Spleen (tissue), 11 donors: ENCODE measurements around the gene MSX1. TPM values are rescaled to one million over a fixed set of nuclear protein-coding genes. Genes with fewer than 3 reads are reported as not detected.
A peak's percentile ranks its signal among the peaks of the same experiment; 100 is the strongest.

Source experiments
- DNase-seq: peaks from one replicate; pipeline ENCODE4 v3.0.0-alpha.2; 2020
- H3K27ac ChIP-seq, 8 donors: fragments of 200-600 bp; sonication (generic) in 7 of 8; 1 replicate in 4 of 8; 2 replicates in 4 of 8; pipeline versions ENCODE4 v1.5.0 to v1.8.0; 2016 to 2021; ENCODE audit warnings: inconsistent platforms in 4 of 8, mild to moderate bottlenecking in 4 of 8, moderate library complexity in 1 of 8
- H3K27me3 ChIP-seq, 7 donors: fragments of 200-600 bp; sonication (generic) in 6 of 7; replicated peaks in 1 of 7; 1 replicate in 4 of 7; 2 replicates in 3 of 7; pipeline versions ENCODE4 v1.5.0 to v1.8.0; 2016 to 2021; ENCODE audit warnings: inconsistent platforms in 3 of 7, mild to moderate bottlenecking in 1 of 7
- H3K36me3 ChIP-seq, 6 donors: fragments of 200-600 bp; sonication (generic) in 5 of 6; 1 replicate in 4 of 6; 2 replicates in 2 of 6; pipeline versions ENCODE4 v1.5.0 to v1.8.0; 2016 to 2021; ENCODE audit warnings: inconsistent platforms in 2 of 6
- H3K4me1 ChIP-seq, 6 donors: fragments of 200-600 bp; sonication (generic) in 5 of 6; 1 replicate in 3 of 6; 2 replicates in 3 of 6; pipeline versions ENCODE4 v1.5.0 to v1.8.0; 2016 to 2021; ENCODE audit warnings: inconsistent platforms in 3 of 6
- H3K4me3 ChIP-seq, 8 donors: fragments of 200-600 bp; sonication (generic) in 7 of 8; 1 replicate in 4 of 8; 2 replicates in 4 of 8; pipeline versions ENCODE4 v1.5.0 to v1.8.0; 2016 to 2021; ENCODE audit warnings: inconsistent platforms in 4 of 8, mild to moderate bottlenecking in 4 of 8, moderate library complexity in 2 of 8
- H3K9me3 ChIP-seq, 8 donors: fragments of 200-600 bp; sonication (generic) in 7 of 8; 1 replicate in 4 of 8; 2 replicates in 4 of 8; pipeline versions ENCODE4 v1.5.0 to v1.8.0; 2016 to 2021; ENCODE audit warnings: inconsistent platforms in 4 of 8
- POLR2A ChIP-seq, 3 donors: fragments of 450-650 bp; IDR thresholded peaks; one replicate each; pipeline ENCODE4 v1.5.1; 2017; ENCODE audit warnings: antibody characterized with exemption in 3 of 3, mild to moderate bottlenecking in 1 of 3
- POLR2AphosphoS5 ChIP-seq, 3 donors: sonication (generic); formaldehyde crosslinking; IDR thresholded peaks; one replicate each; pipeline ENCODE4 v1.5.1; 2017; ENCODE audit warnings: antibody characterized with exemption in 3 of 3
- WGBS, 5 donors: extraction: QIAGEN DNeasy Blood & Tissue Kit in 3 of 5; methylation state at CpG; one replicate each; pipeline versions ENCODE4 v1.1.5 to v1.1.7; 2013 to 2018; 5-methylcytosine and 5-hydroxymethylcytosine counted together
- intact Hi-C: fragments of 100-400 bp; cut with DNase I; formaldehyde crosslinking; loops from one replicate; pipeline ENCODE4 v1.15.0; 2023; ENCODE audit warnings: low total_unique reads
- polyA plus RNA-seq, 3 donors: library from polyadenylated mRNA; stranded (reverse); fragments of 200-250 nt; gene quantifications; one replicate each; pipeline ENCODE4 v1.2.1, GENCODE V29; 2013
- total RNA-seq, 7 donors: library from RNA; depleted of rRNA in 3 of 7; stranded (reverse); fragments of >200 nt in 3 of 7; fragmentation: NEBNext Ultra II Directional in 4 of 7; extraction: Animal tissue kit (Norgen Biotek cat#: 25700) in 4 of 7; gene quantifications; one replicate each; pipeline versions ENCODE4 v1.1.0 to v1.2.1, GENCODE V29; 2016 to 2021
- TF ChIP-seq, protein P1 (sequence below), 11 experiments: fragments of 200-600 bp in 7 of 11; fragments of 450-650 bp in 4 of 11; sonication (generic) in 4 of 11; IDR thresholded peaks in 8 of 11; conservative IDR thresholded peaks in 3 of 11; 1 replicate in 7 of 11; 2 replicates in 4 of 11; pipeline versions ENCODE4 v1.4.0 to v1.8.0; 2016 to 2021; ENCODE audit warnings: antibody characterized with exemption in 11 of 11, inconsistent platforms in 4 of 11, mild to moderate bottlenecking in 1 of 11
- donor health status: healthy with polysubstance abuse.
- donor health status: DM: no; HTN: no; CAD: no; lungs with moderate emphysema.
- donor health status: DM: no; HTN: no; CAD: no.
- donor health status: Bipolar disorder and iron deficiency.
- donor health status: healthy.
- donor health status: DM: no; HTN: no; CAD: no.
- donor health status: DM: yes; HTN: yes; CAD: no.

MSX1 gene
- total and polyA plus RNA-seq, 10 donors = 1.1 to 6.8 (median 4.4) TPM

DNA sequence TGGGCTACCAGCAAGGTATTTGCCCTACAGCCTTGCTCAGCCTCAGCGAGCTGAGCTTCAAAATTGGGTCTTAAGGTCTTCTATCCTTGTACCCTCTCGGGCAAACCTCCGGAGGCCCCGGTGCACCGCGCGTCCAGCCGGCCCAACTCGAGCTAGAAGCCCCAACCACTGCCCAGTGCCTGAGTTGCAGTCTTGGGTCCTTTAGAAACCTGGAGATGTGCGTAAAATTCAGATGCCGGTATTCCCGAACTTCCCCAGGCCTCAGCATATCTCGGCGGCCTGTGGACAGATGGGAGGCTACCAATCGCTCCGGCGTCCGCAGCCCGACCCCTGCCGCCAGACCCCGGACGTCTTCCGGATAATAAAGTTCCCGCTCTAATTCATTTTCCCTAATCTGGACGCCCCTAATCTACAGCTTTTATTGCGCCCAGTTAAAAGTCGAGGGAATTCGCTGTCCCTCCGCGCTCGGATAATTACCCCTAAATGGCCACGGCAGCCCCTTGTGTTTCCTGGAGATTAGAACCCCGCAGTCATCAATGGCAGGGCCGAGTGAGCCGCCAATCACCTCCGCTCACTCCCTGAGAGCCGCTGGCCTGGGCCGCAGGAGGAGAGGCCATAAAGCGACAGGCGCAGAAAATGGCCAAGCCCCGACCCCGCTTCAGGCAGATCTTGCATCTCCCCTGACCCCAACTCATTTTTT is 1.5 kb upstream of the MSX1 start:
- intact Hi-C loops = no loop called here
- Histone ChIP-seq H3K4me1 (peaks cover 3 to 89% (median 48%) of the 10 kb centered on the region in 6 donors), H3K36me3 (peaks cover 0 to 11% (median 2%) of the 10 kb centered on the region in 6 donors), H3K4me3 (no peak overlapping the region), H3K27ac (no peak overlapping the region), H3K9me3 (peaks cover 0 to 37% (median 0%) of the 10 kb centered on the region in 8 donors), H3K27me3 (peaks cover 3 to 100% (median 100%) of the 10 kb centered on the region in 7 donors)
- DNase-seq = no peak
- TF ChIP-seq, protein P1, sequence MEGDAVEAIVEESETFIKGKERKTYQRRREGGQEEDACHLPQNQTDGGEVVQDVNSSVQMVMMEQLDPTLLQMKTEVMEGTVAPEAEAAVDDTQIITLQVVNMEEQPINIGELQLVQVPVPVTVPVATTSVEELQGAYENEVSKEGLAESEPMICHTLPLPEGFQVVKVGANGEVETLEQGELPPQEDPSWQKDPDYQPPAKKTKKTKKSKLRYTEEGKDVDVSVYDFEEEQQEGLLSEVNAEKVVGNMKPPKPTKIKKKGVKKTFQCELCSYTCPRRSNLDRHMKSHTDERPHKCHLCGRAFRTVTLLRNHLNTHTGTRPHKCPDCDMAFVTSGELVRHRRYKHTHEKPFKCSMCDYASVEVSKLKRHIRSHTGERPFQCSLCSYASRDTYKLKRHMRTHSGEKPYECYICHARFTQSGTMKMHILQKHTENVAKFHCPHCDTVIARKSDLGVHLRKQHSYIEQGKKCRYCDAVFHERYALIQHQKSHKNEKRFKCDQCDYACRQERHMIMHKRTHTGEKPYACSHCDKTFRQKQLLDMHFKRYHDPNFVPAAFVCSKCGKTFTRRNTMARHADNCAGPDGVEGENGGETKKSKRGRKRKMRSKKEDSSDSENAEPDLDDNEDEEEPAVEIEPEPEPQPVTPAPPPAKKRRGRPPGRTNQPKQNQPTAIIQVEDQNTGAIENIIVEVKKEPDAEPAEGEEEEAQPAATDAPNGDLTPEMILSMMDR (IDR thresholded peaks at IDR 0.05 in 8 of 11, conservative IDR thresholded peaks at IDR 0.05 in 3 of 11) = no peak
- TF ChIP-seq POLR2A (IDR thresholded peaks at IDR 0.05) = no peak
- no peak for TF ChIP-seq POLR2AphosphoS5 (IDR thresholded peaks at IDR 0.05)
- 22 to 33% (median 26%) methylated on average over 42 of the region's 42 CpGs for WGBS, 5 donors

DNA sequence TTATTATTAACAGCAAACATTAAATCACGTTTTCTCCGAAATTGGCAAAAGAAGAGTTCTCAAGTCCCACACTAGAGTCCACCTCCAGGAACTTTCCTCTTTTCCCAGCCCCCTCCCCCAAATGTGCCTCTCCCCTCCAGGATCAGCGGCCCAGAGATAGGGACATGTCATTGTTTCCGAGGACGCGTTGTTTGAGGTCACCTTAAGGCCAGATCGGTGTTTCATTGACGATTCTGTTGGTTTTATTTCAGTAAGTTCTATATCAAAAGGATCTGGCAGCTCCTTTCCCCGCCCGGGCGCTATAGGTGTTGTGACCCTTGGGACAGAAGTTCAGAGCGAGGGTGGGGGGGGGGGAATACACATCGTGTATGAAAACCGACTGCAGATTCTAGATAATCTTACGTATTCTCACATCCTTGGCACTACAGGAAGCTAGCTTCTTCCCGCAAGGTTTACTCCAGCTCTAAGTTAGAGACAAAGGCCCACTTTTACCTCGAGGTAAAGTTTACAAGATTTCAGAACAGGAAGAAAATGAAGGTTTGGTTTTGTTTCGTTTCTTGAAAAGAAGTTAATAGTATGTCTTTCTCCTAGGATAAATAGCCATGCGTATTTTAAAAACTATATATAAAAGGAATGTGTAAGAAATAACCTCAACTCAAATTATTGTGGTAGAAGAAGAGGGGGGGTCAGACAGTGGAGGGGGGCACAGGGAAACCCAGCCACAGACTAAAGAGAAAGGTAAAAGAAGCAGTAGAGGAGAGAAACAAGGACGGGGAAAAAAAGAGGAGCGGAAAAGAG is 739 bp upstream of the MSX1 start:
- no peak for DNase-seq

DNA sequence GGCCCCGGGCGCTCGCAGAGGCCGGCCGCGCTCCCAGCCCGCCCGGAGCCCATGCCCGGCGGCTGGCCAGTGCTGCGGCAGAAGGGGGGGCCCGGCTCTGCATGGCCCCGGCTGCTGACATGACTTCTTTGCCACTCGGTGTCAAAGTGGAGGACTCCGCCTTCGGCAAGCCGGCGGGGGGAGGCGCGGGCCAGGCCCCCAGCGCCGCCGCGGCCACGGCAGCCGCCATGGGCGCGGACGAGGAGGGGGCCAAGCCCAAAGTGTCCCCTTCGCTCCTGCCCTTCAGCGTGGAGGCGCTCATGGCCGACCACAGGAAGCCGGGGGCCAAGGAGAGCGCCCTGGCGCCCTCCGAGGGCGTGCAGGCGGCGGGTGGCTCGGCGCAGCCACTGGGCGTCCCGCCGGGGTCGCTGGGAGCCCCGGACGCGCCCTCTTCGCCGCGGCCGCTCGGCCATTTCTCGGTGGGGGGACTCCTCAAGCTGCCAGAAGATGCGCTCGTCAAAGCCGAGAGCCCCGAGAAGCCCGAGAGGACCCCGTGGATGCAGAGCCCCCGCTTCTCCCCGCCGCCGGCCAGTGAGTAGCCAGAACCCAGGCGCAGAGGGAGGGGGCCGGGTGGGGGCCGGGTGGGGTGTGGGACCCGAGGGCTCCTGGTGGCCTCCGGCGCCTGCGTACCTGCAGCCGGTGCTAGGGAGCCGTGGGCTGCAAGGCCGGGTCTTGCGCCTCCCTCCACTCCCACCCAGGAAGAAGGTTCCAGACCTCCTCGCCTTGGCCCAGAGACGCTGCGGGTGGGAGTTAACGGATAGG is 534 bp downstream of the MSX1 start:
- H3K9me3 ChIP-seq = peaks cover 0 to 47% (median 0%) of the 10 kb centered on the region in 8 donors
- H3K36me3 ChIP-seq = peaks cover 0 to 23% (median 3%) of the 10 kb centered on the region in 6 donors
- H3K27ac ChIP-seq = peak overlapping the region; percentile 27 to 82 (median 78)
- WGBS, 5 donors = 0 to 2% (median 2%) methylated on average over 21 to 80 of the region's 80 CpGs
- peak overlapping the region; percentile 33 to 78 (median 58) for H3K4me3 ChIP-seq
- DNase-seq = no peak
- peaks cover 0 to 72% (median 42%) of the 10 kb centered on the region in 6 donors for H3K4me1 ChIP-seq
- intact Hi-C loops = no loop called here
- TF ChIP-seq POLR2A (IDR thresholded peaks at IDR 0.05) (no peak), POLR2AphosphoS5 (IDR thresholded peaks at IDR 0.05) (no peak)
- TF ChIP-seq, protein P1 (IDR thresholded peaks at IDR 0.05 in 8 of 11, conservative IDR thresholded peaks at IDR 0.05 in 3 of 11) = no peak
- H3K27me3 ChIP-seq = peaks cover 3 to 100% (median 91%) of the 10 kb centered on the region in 7 donors

More for the DNA sequence above, 739 bp upstream of the MSX1 start:
- Histone ChIP-seq H3K9me3 (peaks cover 0 to 39% (median 0%) of the 10 kb centered on the region in 8 donors), H3K27ac (peak overlapping the region in 2 of 8 donors; percentile 81 to 82), H3K4me1 (peaks cover 0 to 81% (median 40%) of the 10 kb centered on the region in 6 donors), H3K4me3 (peak overlapping the region in 5 of 8 donors; percentile 55 to 78 (median 61)), H3K36me3 (peaks cover 0 to 19% (median 3%) of the 10 kb centered on the region in 6 donors), H3K27me3 (peaks cover 3 to 100% (median 95%) of the 10 kb centered on the region in 7 donors)
- intact Hi-C loops = no loop called here
- WGBS, 5 donors = 19 to 27% (median 22%) methylated on average over 21 of the region's 21 CpGs
- TF ChIP-seq POLR2AphosphoS5 (IDR thresholded peaks at IDR 0.05) (no peak), POLR2A (IDR thresholded peaks at IDR 0.05) (no peak)
- TF ChIP-seq, protein P1 (IDR thresholded peaks at IDR 0.05 in 8 of 11, conservative IDR thresholded peaks at IDR 0.05 in 3 of 11) = no peak
